Vein endothelial cell (primary cell): Measurements from ENCODE around the gene CNOT11. TPM values are rescaled to one million over a fixed set of nuclear protein-coding genes. Genes with fewer than 3 reads are reported as not detected.
A peak's percentile ranks its signal among the peaks of the same experiment; 100 is the strongest.

Experiments
- small RNA-seq: library from RNA; depleted of rRNA; stranded (forward); fragments of <200 nt; gene quantifications from one replicate; pipeline ENCODE3, GENCODE V24; 2012
- total RNA-seq: library from RNA; depleted of rRNA; stranded (reverse); fragments of >200 nt; gene quantifications from 2 replicates; pipeline ENCODE4 v1.2.3, GENCODE V29; 2012

Gene CNOT11
- 59.4 and 65.3 TPM in 2 replicates for total RNA-seq

DNA sequence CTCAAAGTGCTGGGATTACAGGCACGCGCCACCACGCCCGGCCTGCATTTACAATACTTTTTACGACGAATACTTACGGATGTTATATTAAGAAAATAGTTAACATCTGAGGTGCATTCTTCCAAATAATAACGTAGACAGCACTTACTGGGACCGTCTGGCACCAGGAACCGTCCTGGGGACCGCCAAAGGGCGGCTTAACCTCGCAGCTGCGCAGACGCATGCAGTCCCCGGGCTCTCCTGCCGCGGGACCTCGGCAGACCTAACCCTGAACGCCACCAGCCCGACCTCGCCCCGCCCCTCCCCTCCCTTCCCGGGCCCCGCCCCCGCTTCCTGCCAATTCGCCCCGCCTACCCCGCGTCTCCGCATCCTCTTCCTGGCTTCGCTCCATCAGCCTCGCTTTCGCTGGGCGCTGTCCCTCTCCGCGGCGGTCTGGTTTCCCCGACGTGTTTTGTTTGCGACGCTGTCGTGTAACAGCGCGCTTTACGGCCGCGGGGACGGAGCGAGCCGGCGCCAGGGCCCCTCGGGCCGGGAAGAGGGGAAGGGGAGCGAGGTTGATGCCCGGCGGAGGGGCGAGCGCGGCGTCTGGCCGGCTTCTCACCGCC is at the start of gene CNOT11:
Gene CNOT11 (plus strand): TSS at position 479 of the 605 bp plus-strand sequence. CDS start 79 bp downstream, at position 558.

DNA sequence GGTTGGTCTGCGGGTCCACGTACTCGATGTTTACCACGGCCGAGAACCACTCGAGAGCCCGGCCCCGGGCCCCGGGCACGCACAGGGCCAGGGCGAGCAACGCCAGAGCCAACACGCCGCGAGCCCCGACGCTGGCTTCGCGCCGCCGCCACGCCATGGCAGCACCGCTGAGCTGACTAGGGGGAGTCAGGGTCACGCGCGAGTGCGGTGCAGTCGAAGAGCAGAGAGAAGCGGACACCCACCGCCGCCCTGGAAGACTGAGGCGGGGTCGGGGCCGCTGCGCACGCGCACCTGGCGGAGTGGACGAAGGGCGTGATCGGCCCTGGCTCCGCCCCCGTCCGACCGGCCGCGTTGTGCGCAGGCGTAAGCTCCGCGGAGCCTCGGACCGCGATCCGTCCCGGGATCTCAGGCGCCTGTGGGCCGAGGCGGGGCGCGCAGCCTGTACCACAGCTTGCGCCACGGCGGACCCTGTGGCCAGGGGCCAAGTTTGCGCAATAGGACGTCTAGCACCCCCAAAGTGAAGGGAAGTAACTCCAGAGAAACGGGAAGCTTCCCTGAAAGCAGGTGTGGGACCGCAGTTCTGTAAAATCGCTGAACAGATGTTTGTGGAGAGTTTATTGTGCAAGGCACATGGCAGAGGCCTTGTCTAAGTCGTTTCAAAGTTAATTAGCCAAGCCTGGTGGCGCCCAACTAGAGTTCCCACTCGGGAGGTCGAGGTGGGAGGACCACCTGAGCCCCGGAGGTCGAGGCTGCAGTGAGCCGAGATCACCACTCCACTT is 55.9 kb downstream of the CNOT11 start, which contains the start of gene RNF149:
Gene RNF149 (minus strand): TSS at position 270 of the 779 bp plus-strand sequence. CDS start 113 bp downstream, at position 157.

Small RNA genes within 50 kb of the gene (small RNA-seq; reads per million reads assigned to genes)
- gene MIR5696 (0.16 reads per million), gene SNORD89 (25.8 reads per million, percentile 97 among the genes with 10 or more reads in this experiment)

Other genes starting within 250 kb of the CNOT11 start
- 67.0 and 90.2 TPM in 2 replicates for gene TBC1D8, start 101.5 kb upstream of the CNOT11 start, total RNA-seq
- 53.6 and 83.2 TPM in 2 replicates for gene RNF149, start 55.8 kb downstream of the CNOT11 start, total RNA-seq
- 2.3 and 8.6 TPM in 2 replicates for gene CREG2, start 134.6 kb downstream of the CNOT11 start, total RNA-seq
- gene RFX8, start 222.2 kb downstream of the CNOT11 start, total RNA-seq, result 0.33 and 0.57 TPM in 2 replicates